ENCODE measurements around the gene SCGB3A1.

Gene SCGB3A1

DNA sequence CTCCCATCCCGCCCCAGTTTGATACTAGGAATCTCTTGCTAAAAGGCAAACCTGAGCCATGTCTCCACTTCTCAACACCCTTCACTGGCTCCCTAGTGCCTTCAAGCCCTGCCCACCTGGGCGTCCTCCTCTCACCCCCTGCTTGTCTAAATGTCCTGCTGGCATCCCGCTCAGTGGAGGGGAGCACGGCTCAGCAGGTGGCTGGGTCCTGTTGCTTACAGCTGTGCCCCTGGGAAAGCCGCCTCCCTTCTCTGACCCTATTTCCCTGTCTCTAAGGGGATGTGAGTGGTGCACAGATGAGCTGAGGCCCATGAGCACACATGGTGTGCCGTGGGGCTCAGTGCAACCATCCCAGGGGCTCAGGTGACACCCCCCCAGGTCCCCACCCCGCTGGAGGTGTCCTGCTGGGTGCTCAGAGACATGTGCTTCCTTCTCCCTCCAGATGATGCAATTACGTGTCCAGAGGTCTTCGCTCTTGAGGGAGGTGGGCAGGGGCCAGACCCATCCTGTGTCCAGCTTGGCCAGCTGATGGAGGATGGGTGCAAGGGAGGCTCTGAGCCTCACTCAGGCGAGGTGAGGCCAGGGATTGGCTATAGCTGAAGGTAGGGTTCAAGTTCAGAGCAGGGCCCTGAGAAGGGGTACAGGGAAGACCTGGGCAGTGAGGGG is 34.0 kb upstream of the SCGB3A1 start:
- no peak for DNase-seq

DNA sequence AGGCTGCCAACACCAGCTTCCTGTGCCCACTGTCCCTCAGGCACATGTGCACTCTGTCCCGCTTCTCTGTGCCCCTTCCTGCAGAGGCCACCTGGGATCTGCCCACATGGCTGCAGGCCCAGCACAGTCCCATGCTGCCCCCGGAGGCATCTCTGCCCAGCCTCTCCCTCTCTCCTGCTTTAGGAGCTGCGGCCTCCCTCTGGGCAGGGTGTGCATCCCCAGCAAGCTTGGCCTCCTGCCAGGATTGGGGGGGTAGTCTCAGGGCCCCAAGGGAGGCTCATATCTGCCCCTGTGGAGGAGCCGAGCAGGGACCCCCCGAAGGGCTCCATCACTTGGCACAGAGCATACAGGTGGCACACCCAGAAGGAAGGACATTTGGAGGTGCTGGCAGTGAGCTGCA is 33.3 kb upstream of the SCGB3A1 start:
- DNase-seq: no peak

DNA sequence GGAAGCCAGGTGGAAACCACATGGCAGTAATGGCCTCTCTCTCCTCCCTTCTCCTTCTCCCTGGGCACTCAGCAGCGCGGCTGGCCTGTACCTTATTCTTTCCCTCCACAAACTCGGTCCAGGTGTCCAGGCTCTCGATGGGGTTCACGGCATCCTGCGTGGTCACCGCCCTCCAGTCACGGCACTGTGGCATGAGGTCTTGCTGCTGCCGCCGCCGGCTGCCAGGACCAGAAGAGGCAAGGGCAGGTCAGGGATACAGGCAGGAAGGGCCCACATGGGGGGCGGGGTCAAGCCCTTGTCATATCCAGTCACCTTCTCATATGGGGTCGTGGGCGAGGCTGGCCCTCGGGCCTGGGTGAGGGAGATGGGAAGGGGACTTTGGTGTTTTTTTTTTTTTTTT is 32.5 kb upstream of the SCGB3A1 start:
- DNase-seq: no peak

DNA sequence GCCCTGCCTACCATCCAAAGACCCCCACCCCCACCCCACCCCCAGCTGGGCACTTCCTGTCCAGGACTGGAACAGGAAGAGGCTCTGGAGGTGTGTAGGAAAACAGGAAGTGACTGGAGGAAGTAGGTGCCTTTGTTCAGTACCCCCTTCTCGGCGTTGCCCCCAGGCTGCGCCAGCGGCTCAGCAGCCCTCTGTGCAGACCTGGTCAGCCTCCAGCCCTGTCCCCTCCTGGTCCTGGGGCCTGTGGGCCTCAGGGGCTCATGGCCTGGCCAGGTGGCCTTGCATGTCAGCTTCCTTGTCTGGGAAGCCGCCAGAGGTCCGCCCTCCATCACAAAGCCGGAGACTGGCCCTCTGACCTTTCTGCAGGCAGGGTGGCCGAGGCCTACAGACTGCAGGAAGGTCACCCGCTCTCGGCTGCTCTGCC is 32.1 kb upstream of the SCGB3A1 start:
- no peak for DNase-seq

DNA sequence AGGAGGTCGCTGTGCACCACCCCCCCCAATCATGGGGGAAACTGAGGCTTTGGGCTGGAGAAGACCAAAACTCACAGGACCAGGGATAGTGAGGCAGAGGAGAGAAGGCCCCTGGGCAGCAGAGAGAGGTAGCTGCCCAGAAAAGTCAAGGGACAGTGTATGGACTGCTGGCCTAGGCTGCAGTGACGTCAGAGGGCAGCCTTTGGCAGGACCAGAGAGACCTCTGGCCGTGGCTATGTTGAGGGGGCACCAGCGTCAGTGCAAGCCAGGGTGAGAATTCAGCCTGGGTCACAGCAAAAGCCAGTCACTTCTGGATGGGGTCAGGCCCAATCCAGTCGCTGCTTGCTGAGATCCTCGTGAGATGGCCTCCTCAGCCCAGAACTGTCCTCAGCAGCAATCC is 31.6 kb upstream of the SCGB3A1 start:
- no peak for DNase-seq

DNA sequence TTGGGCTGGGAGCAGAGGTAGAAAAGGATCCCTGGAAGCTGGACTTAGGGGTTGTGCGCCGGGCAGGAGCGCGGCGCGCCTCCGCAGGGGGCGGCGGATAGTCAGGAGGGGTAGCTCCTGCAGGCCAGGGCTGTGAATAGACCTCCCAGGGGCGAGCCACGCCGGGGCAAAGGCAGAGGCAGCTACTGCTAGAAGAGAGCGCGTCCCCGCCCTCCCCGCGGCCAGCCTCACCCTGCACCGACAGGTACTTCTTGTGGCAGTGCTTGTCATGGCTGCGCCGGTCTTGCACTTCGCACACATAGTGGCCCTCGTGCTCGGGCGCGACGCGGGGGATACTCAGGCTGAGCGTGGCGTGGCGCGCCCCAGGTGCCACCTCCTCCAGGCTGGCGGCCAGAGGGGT is 30.0 kb upstream of the SCGB3A1 start:
- DNase-seq: no peak

DNA sequence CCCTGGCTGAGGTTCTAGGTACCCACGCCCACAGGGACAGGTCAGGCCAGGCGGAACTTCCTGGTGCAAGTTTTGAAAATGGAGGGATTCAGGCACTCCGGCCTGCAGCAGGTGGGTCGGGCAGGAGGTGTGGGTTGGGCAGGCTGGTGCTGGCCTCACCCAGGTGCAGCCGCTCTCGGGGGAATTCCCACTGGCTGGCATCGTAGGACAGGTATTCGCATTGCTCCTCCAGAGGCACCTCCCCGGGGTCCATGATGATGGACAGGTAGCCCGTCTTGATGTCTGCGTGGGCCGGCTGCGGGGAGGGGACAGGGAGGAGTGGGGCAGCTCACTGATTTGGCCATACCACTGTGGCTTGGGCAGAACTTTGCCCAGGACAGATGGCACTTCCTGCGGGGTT is 28.7 kb upstream of the SCGB3A1 start:
- DNase-seq: no peak

DNA sequence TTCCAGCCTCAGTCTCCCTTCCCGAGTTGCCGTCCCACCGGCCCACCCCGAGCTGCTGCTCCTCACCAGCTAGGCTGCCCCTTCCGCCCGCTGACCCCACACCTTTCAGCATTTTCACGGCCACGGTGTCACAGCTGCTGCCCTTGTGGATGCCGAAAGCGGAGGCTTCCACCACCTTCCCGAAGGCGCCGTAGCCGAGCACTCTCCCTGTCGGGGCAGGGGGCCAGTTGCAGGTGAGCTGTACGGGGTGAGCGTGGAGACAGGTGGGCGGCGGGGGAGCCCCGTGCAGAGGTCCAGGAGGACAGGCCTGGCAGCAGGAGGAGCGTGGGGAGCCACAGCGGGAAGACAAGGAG is 28.2 kb upstream of the SCGB3A1 start:
- no peak for DNase-seq

DNA sequence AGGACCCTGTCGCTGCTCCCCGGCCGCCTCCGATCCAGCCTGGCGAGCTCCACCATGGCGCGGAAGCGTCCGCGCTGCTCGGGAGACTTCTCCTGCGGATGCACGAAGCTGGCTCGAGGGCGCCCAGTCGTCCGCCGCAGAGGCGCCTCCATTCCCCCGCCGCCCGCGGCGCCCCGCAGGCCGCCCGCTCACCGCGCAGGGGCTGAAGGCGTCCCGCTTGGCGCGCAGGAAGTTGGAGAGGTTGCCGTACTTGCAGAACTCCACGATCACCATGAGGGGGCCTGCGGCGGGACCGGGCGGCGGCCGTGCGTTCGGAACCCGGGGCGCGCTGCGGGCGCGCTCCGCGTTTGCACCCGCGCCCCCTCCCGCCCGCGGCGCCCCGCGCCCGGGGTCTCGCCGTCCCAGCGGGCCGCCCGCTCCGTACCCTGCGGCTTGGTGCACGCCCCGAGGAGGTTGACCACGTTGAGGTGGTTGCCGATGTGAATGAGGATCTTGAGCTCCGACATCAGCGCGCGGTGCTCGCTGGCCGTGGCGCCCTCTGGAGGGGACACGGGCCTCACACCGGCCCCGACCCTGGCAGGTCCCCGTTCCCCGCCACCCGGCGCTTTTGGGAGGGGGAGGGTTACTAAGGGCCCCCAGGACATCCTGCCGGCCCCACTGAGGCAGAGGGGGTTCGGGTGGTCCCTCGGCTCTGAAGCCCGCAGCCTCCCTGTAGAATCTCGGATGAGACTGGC is 27.7 kb upstream of the SCGB3A1 start:
- no peak for DNase-seq

DNA sequence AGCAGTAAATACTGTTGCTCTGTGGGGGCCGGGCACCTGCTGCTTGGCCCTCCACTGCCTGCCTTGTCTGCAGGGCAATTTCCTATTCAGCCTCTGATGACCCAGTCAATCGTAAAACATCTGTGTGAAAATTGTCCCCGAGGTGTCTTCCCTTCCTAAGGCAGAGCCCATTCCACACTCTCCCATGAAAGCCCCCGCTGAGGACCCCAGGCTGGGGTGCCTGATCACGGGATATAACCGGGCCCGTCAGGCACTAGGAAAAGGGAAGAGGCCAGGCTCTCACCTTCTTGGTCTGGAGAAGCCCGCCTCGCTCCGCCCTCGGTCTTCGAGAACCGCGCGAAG is 27.2 kb upstream of the SCGB3A1 start:
- DNase-seq: no peak

DNA sequence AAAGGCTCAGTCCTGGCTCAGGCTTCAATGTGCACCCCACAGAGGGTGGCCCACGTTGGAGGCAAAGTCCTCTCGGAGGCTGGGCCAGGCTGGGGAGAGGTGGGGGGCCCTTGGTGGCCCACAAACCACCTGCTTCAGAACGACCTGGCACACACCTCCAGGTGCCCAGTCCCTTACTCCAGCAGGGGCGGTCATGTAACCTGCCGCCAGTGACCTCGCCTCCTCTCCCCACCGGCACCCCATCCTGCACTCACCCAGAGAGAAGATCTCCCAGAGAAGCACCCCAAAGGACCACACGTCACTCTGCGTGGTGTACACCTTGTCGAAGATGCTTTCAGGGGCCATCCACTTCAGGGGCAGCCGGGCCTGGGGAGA is 22.5 kb upstream of the SCGB3A1 start:
- DNase-seq: no peak

DNA sequence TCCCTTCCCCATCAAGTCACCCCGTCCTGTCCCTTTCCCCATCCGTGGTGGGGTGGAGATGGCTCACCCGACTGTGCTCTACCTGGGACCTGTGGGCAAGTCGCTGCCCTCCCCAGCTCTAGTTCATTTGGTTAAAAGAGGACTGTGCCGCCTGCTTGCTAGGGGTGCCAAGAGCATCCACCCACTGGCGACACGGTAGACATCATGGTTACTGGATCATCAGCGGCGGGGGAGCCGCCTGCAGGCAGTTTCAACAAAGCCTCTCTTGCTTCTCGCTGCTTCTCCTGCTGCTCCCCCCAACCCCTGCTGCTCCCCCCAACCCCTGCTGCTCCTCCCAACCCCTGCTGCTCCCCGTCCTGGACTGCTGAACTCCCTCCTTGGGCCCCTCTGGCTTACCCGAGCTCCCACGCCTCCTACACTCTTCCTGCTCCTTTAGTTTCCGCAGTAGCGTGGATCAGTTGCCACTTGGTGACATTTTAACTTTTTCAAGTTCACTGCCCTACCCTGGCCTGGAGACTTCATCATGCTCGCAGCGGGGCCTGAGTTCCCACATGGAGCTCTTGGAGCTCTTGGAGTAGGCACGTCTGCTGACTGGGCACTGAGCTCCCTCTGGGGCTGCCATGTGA is 22.0 kb upstream of the SCGB3A1 start:
- no peak for DNase-seq

DNA sequence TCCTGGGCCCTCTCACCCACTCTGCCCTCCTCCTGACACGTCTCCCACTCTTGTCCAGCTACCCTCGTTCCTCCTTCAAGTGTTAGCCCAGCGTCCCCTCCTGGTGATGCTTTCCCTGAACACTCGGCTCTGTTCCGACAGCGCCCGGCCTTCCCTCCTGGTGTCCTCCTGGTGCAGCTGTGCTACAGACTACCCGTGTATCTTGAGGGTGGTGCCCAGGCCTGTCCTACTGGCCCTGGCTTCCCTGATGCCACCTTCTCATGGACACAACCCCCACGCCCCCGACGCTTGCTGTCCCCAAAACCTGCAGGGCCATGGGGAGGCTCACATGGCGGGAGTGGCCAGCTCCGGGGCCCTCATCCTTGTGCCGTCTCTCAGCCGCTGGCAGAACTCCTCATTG is 21.4 kb upstream of the SCGB3A1 start:
- no peak for DNase-seq

DNA sequence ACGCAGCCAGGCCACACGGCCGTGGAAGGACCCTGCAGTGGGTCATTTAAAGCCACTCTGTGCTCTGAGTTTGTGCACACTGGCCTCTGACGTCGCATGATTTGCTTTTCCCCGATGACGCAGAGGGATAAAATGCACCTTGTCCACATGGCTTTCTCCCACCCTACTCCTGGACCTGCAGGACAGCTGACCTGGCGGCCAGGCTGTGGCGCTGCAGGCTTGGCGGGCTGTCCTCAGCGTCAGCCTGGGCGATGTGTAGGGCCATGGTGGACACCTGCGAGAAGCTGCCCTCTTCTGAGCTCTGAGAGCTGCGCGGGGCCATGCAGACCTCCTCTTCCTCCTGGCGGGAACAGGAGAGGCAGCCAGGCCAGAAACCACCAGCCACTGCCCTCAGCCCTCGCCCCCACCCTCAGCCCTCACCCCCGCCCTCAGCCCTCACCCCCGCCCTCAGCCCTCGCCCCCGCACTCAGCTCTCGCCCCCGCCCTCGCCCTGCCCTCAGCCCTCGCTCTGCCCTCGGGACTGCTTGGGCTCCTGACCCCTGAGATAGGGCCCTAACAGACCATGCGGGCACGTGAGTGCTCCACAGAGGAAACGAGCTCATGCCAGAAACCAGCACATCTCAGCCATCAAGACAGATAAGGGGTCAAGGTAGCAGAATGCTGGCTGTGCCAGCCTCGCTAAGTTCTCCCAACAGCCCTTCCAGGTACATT is 20.0 kb upstream of the SCGB3A1 start:
- no peak for DNase-seq

DNA sequence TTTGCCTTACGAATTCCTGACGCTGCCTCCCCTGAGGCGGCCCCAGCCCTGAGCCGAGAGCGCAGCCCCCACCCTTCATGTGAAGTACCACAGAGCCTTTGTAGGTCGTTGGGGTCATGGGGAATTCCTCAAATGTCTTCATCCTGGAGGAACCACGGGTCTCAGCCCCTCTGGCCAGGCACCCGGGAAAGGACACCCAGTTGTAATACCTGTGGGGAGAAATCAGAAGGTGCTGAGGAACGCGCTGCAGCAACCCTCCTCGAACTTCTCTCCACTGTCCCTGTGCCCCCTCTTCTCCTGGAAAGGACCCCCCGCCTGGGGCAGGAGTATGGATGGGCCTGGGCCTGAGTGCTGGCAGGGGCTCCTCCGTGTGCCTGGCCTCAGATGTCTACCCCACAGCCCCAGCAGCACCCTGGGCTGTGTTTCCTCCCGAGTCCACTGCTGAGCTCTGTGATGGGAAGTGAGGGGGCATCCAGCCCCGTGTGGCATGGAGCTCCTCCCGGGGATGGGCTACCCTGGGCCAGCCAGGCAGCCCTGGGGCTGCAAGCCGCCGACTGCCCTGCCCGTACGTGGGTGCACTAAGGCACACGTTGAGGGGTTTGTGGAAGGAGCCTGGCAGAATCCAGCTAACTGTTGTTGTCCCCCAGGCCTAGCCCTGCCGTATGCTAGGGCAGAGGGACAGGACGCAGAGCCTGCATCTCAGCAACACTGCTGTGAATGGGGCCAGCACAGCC is 18.7 kb upstream of the SCGB3A1 start:
- DNase-seq: no peak

DNA sequence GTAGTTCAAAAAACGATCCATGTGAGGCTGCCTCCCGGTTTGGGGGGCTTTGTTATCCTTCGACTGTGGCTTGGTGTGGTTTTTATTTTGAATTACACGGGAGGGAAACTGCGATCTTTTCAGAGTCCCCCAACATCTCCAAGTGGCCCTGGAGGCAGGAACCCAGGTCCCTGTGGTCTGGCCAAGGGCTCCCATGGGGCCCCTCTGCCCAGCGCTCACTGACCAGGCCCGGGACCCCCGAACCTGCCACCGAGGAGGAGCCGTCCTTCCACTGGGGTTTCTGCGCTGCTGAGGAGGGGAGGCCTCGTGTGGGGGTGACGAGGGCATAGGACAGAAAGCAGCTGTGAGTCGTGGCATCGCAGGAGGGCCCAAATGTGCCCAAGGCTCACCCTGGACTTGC is 18.1 kb upstream of the SCGB3A1 start:
- no peak for DNase-seq

DNA sequence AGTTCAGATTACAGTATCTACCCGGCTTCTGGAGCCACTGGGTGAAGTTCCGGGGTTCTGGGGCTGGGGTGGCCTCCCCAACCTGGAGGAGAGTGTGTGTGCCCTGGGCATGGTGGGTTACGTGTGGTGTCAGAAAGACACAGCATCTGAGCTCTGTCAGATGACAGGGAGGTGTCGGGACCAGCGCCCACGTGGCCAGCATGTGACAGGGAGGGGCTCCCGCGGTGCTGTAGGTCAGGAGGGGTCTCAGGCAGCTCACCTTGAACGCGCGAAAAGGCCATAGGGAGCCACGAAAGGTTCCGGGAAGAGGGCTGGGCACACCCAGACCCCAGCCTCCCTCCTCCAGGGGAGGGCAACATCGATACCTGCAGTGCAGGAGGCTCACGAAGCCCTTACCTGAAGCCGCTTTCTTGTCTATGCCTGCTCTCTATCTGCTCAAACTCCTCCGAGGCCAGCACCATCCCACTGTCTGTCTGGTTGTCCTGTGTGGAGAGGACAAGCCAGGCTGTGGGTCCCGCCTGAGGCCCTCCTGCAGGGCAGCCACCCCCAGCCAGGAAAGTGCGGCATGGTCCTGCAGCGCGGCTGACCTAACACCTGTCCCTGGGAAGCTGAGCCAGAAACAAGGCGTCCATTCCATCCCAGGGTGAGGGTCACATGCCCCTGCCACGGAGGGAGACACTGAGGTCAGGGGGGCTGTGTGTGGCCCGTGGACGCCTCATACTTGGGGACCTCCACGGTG is 17.4 kb upstream of the SCGB3A1 start:
- DNase-seq: no peak

DNA sequence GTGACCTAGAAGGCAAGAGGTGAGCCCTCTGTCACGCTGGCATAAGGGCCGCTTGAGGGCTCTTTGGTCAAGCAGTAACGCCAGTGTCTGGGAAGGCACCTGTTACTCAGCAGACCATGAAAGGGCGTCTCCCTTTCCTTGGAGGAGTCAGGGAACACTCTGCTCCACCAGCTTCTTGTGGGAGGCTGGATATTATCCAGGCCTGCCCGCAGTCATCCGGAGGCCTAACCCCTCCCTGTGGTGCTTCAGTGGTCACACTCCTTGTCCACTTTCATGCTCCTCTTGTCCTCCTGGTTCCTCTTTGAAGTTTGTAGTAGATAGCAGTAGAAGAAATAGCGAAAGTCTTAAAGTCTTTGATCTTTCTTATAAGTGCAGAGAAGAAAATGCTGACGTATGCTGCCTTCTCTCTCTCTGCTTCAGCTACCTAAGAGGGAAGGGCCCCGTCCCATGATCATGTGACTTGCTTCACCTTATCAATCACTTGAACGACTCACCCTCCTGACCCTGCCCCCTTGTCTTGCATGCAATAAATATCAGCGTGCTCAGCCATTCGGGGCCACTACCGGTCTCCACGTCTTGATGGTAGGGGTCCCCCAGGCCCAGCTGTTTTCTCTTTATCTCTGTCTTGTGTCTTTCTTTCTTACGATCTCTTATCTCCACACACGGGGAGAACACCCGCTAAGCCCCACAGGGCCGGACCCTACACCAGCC is 16.7 kb upstream of the SCGB3A1 start:
- DNase-seq: no peak

DNA sequence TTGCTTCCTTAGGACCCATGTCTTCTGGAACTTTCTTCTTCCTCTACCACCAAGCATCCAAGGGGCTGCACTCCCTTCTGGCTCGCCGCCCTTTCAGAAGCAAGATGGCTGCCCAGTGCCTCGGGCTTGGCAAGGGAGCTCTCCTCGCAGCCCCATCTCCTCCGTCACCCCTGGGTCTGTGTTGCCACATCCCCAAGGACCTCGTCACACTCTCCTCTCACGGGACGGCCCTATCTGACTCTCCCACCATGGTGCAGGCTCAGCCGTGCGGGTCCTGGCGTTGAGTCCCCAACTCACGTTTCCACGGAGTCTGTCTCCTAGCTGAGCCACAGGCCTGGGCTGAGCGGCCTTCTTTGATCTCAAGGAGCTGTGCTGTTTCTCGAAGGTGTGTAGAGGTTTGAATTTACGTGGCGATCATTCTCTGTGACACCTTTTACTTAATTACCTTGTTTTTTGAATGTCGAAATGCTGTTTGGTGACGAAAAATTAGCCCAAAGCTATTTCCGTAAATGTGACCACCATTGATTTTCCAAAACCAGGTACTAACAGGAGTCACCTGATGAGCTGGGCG is 15.0 kb upstream of the SCGB3A1 start:
- DNase-seq: no peak

DNA sequence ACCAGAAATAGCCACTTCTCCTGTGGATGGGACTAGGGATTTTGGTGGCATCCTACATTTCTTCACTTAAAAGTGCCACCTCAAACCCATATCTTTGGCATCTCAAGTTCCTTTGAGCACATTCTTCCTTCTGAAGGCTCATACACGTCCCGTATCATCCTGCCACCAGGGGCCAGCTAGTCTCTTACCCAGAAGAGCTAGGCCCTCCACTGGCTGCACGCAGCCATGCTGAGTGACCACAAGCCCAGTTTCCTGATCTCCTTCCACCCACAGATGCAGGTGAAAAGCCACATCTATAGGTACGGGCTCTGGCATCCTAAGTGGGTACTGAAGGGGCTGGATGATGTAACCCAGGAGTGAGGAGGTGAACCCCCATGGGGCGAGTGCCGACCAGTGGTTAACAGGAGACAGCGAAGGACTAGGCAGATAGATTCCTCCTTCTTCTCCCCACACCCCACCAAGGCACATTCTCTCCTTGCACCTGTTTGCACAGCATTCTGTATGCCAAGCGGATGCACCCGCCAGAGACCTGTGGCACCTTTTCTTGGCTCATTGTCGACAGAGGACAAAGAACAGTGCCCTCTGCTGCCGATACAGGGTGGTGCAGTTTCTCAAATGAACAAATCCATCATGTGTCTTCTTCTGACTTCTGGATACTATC is 14.4 kb upstream of the SCGB3A1 start:
- peak; percentile 41 for DNase-seq

DNA sequence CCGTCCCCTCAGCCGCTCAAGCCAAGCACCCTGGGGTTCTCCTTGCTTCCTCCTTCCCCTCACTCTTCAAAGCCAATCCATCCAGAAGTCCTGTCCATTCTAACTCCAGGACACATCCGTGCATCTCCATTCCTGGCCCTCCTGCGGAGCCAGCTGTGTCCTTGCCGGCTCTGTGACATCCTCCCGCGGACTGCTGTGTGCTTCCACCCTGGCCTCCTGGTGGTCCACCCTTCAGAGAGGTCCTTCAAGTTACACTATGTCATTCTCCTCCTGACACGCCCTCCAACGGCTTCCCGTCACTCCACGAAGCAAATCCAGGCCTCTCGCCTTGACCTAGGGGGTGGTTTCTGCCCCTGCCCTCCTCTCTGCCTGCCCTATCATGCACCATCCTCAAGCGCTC is 13.0 kb upstream of the SCGB3A1 start:
- DNase-seq: no peak
